ENCODE results near the gene ENPP6.
A peak's percentile ranks its signal among the peaks of the same experiment; 100 is the strongest.

- TF ChIP-seq SMC3 (IDR thresholded peaks at IDR 0.05; ENCODE audit: low read depth, low read length), result peak; percentile 88
- no peak for TF ChIP-seq POLR2AphosphoS5 (IDR thresholded peaks at IDR 0.05; ENCODE audit: low read depth, low read length)
- peak; percentile 86 for TF ChIP-seq CTCF (IDR thresholded peaks at IDR 0.05)
- no peak for TF ChIP-seq FOXJ3 (CRISPR knock-in tag; IDR thresholded peaks at IDR 0.05)
- TF ChIP-seq, protein P1, sequence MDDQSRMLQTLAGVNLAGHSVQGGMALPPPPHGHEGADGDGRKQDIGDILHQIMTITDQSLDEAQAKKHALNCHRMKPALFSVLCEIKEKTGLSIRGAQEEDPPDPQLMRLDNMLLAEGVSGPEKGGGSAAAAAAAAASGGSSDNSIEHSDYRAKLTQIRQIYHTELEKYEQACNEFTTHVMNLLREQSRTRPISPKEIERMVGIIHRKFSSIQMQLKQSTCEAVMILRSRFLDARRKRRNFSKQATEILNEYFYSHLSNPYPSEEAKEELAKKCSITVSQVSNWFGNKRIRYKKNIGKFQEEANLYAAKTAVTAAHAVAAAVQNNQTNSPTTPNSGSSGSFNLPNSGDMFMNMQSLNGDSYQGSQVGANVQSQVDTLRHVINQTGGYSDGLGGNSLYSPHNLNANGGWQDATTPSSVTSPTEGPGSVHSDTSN (IDR thresholded peaks at IDR 0.05), result no peak
- TF ChIP-seq RFX5 (IDR thresholded peaks at IDR 0.05; ENCODE audit: low read length), result no peak
- no peak for TF ChIP-seq CHD2 (IDR thresholded peaks at IDR 0.05; ENCODE audit: low read length, partially characterized antibody)
- no peak for TF ChIP-seq GABPA (IDR thresholded peaks at IDR 0.05; ENCODE audit: low read depth)
- no peak for TF ChIP-seq RCOR1 (IDR thresholded peaks at IDR 0.05; ENCODE audit: low read length)
- no peak for TF ChIP-seq EP300 (IDR thresholded peaks at IDR 0.05; ENCODE audit: borderline replicate concordance in 1 of 2, low read depth in 1 of 2, low read length in 1 of 2)
Measured at GRCh38 chr4:184168406-184169019, 49.2 kb downstream of the ENPP6 start.

All from SK-N-SH (cell line).